Neuron (in vitro differentiated cells): Measurements from ENCODE around the gene RAB39B.
"Not testable (repeated sequence)": the region's sequence is repeated elsewhere in the genome, so short reads cannot be mapped to it uniquely, and the experiment has no call there.

Source experiments
- H2AFZ ChIP-seq: one replicate; pipeline ENCODE4 v1.6.1; 2013; ENCODE audit warnings: low read depth, mild to moderate bottlenecking, inconsistent platforms, low read length, moderate library complexity
- H3K27me3 ChIP-seq: one replicate; pipeline ENCODE4 v1.6.1; 2013; ENCODE audit warnings: low read length; ENCODE audit not compliant: insufficient read depth
- H3K36me3 ChIP-seq: one replicate; pipeline ENCODE4 v1.6.1; 2013; ENCODE audit warnings: low read length; ENCODE audit not compliant: insufficient read depth
- H3K4me1 ChIP-seq: one replicate; pipeline ENCODE4 v1.6.1; 2013; ENCODE audit warnings: low read length; ENCODE audit not compliant: insufficient read depth
- H3K4me3 ChIP-seq: 2 replicates; pipeline ENCODE4 v1.5.1; 2013; ENCODE audit warnings: mild to moderate bottlenecking, low read length, moderate library complexity
- H3K9me3 ChIP-seq: one replicate; pipeline ENCODE4 v1.6.1; 2013; ENCODE audit warnings: low read length

The RAB39B gene

GRCh38 chrX:155263854-155264628 lies at the start of gene RAB39B:
TSS of gene RAB39B (minus strand) at chrX:155264491. CDS start at chrX:155264288, 203 bp downstream.
- Histone ChIP-seq H3K36me3 (no peaks in the 10 kb centered on the region), H3K27me3 (no peaks in the 10 kb centered on the region), H2AFZ (peak within 1 kb of the TSS; percentile 78), H3K4me3 (peak within 1 kb of the TSS; percentile 91), H3K9me3 (no peaks in the 10 kb centered on the region), H3K4me1 (no peaks in the 10 kb centered on the region)

- Histone ChIP-seq H2AFZ (no peak overlapping the region), H3K4me1 (no peaks in the 10 kb centered on the region), H3K4me3 (no peak overlapping the region), H3K27me3 (no peaks in the 10 kb centered on the region), H3K9me3 (no peaks in the 10 kb centered on the region), H3K36me3 (no peaks in the 10 kb centered on the region)
Measured at GRCh38 chrX:155313766-155314165, 49.5 kb upstream of the RAB39B start.

GRCh38 chrX:155293771-155294170 lies 29.5 kb upstream of the RAB39B start:
- Histone ChIP-seq H3K9me3 (no peaks in the 10 kb centered on the region), H3K4me3 (no peak overlapping the region), H3K36me3 (no peaks in the 10 kb centered on the region), H2AFZ (no peak overlapping the region), H3K4me1 (no peaks in the 10 kb centered on the region), H3K27me3 (peaks cover 3% of the 10 kb centered on the region)

GRCh38 chrX:155279873-155280272 lies 15.6 kb upstream of the RAB39B start:
- Histone ChIP-seq H3K9me3 (no peaks in the 10 kb centered on the region), H3K27me3 (no peaks in the 10 kb centered on the region), H2AFZ (no peak overlapping the region), H3K4me1 (no peaks in the 10 kb centered on the region), H3K36me3 (no peaks in the 10 kb centered on the region), H3K4me3 (no peak overlapping the region)

- Histone ChIP-seq H3K27me3 (no peaks in the 10 kb centered on the region), H3K36me3 (no peaks in the 10 kb centered on the region), H3K9me3 (no peaks in the 10 kb centered on the region), H3K4me3 (no peak overlapping the region), H3K4me1 (no peaks in the 10 kb centered on the region), H2AFZ (no peak overlapping the region)
Measured at GRCh38 chrX:155270969-155271368, 6.7 kb upstream of the RAB39B start.

- not testable (repeated sequence) for H3K27me3 ChIP-seq, H3K4me3 ChIP-seq, H3K9me3 ChIP-seq, H2AFZ ChIP-seq, H3K4me1 ChIP-seq, H3K36me3 ChIP-seq
Measured at GRCh38 chrX:155267995-155268394, 3.7 kb upstream of the RAB39B start.

- Histone ChIP-seq H3K9me3 (no peaks in the 10 kb centered on the region), H2AFZ (no peak overlapping the region), H3K4me3 (no peak overlapping the region), H3K36me3 (no peaks in the 10 kb centered on the region), H3K4me1 (no peaks in the 10 kb centered on the region), H3K27me3 (no peaks in the 10 kb centered on the region)
Measured at GRCh38 chrX:155266439-155266838, 2.1 kb upstream of the RAB39B start.

GRCh38 chrX:155262970-155263754 lies 1.1 kb downstream of the RAB39B start:
- Histone ChIP-seq H3K9me3 (no peaks in the 10 kb centered on the region), H3K4me3 (peak overlapping the region; percentile 91), H3K4me1 (no peaks in the 10 kb centered on the region), H3K36me3 (no peaks in the 10 kb centered on the region), H3K27me3 (no peaks in the 10 kb centered on the region), H2AFZ (no peak overlapping the region)

- no peaks in the 10 kb centered on the region for H3K4me1 ChIP-seq
- no peaks in the 10 kb centered on the region for H3K27me3 ChIP-seq
- H3K36me3 ChIP-seq = no peaks in the 10 kb centered on the region
- no peak overlapping the region for H2AFZ ChIP-seq
- H3K4me3 ChIP-seq = no peak overlapping the region
- H3K9me3 ChIP-seq = no peaks in the 10 kb centered on the region
Measured at GRCh38 chrX:155259752-155260151, 4.5 kb downstream of the RAB39B start.

GRCh38 chrX:155251391-155251790 lies 12.9 kb downstream of the RAB39B start:
- no peaks in the 10 kb centered on the region for H3K27me3 ChIP-seq
- no peak overlapping the region for H3K4me3 ChIP-seq

GRCh38 chrX:155247497-155247896 lies 16.8 kb downstream of the RAB39B start:
- H2AFZ ChIP-seq = no peak overlapping the region
- no peak overlapping the region for H3K4me3 ChIP-seq
- no peaks in the 10 kb centered on the region for H3K9me3 ChIP-seq
- H3K27me3 ChIP-seq = no peaks in the 10 kb centered on the region
- H3K4me1 ChIP-seq = no peaks in the 10 kb centered on the region
- H3K36me3 ChIP-seq = no peaks in the 10 kb centered on the region

More at GRCh38 chrX:155251391-155251790, 12.9 kb downstream of the RAB39B start:
- H3K4me1 ChIP-seq = no peaks in the 10 kb centered on the region
- no peaks in the 10 kb centered on the region for H3K9me3 ChIP-seq
- H3K36me3 ChIP-seq = no peaks in the 10 kb centered on the region
- H2AFZ ChIP-seq = no peak overlapping the region

- H2AFZ ChIP-seq = no peak overlapping the region
- no peaks in the 10 kb centered on the region for H3K9me3 ChIP-seq
- no peaks in the 10 kb centered on the region for H3K36me3 ChIP-seq
- H3K27me3 ChIP-seq = no peaks in the 10 kb centered on the region
- H3K4me3 ChIP-seq = no peak overlapping the region
- no peaks in the 10 kb centered on the region for H3K4me1 ChIP-seq
Measured at GRCh38 chrX:155246748-155247147, 17.5 kb downstream of the RAB39B start.

- H3K27me3 ChIP-seq = no peaks in the 10 kb centered on the region
- H2AFZ ChIP-seq = no peak overlapping the region
- no peaks in the 10 kb centered on the region for H3K4me1 ChIP-seq
Measured at GRCh38 chrX:155242300-155242699, 22.0 kb downstream of the RAB39B start.

More at GRCh38 chrX:155242300-155242699, 22.0 kb downstream of the RAB39B start:
- Histone ChIP-seq H3K4me3 (no peak overlapping the region), H3K36me3 (peaks cover 23% of the 10 kb centered on the region), H3K9me3 (no peaks in the 10 kb centered on the region)
